Measurements from ENCODE around the gene HECTD1. TPM values are rescaled to one million over a fixed set of nuclear protein-coding genes. Genes with fewer than 3 reads are reported as not detected.

The HECTD1 gene
- total RNA-seq, 2 experiments from 2014 or later, result 90.3 to 126 TPM

GRCh38 chr14:31212893-31213292, 5.3 kb upstream of the HECTD1 start:
- Histone ChIP-seq H4K20me1 (ENCODE audit: insufficient read depth, low read length) (no peaks in the 10 kb centered on the region), H2AFZ (ENCODE audit: low read length) (no peak overlapping the region), H3K4me3 (ENCODE audit: low read depth, low read length, poor library complexity, severe bottlenecking) (no peak overlapping the region), H3K27ac (ENCODE audit: low read depth, low read length, poor library complexity, severe bottlenecking) (no peak overlapping the region), H3K4me1 (ENCODE audit: insufficient read depth, low read length, poor library complexity, severe bottlenecking) (peaks cover 14% of the 10 kb centered on the region), H3K4me2 (ENCODE audit: low read length) (no peak overlapping the region), H3K9me2 (ENCODE audit: insufficient read depth, low read length) (no peaks in the 10 kb centered on the region), H3K79me2 (ENCODE audit: insufficient read depth, low read depth, low read length) (no peaks in the 10 kb centered on the region), H3K36me3 (ENCODE audit: insufficient read depth, low read length) (no peaks in the 10 kb centered on the region), H3K9me3 (ENCODE audit: low read length) (no peaks in the 10 kb centered on the region)
- intact Hi-C loops (cut with micrococcal nuclease; ENCODE audit: unreplicated experiment), result no loop called here
- TF ChIP-seq CTCF (conservative IDR thresholded peaks at IDR 0.05; ENCODE audit: low read length), result no peak
- TF ChIP-seq EZH2phosphoT487 (IDR thresholded peaks at IDR 0.05; ENCODE audit: borderline replicate concordance, low read depth, low read length), result no peak
- ChIA-PET POLR2A (no interaction called here), CTCF (ENCODE audit: unreplicated experiment) (no interaction called here)
- no TSS peak for BruUV-seq (replicated peaks)
- no peak for DNase-seq (ENCODE audit: low spot score)

GRCh38 chr14:31209605-31210004, 2.0 kb upstream of the HECTD1 start:
- Histone ChIP-seq H4K20me1 (ENCODE audit: insufficient read depth, low read length) (peaks cover 13% of the 10 kb centered on the region), H3K4me3 (ENCODE audit: low read depth, low read length, poor library complexity, severe bottlenecking) (no peak overlapping the region), H3K4me1 (ENCODE audit: insufficient read depth, low read length, poor library complexity, severe bottlenecking) (peaks cover 22% of the 10 kb centered on the region), H2AFZ (ENCODE audit: low read length) (peak overlapping the region; percentile 87), H3K9me2 (ENCODE audit: insufficient read depth, low read length) (no peaks in the 10 kb centered on the region), H3K27ac (ENCODE audit: low read depth, low read length, poor library complexity, severe bottlenecking) (peak overlapping the region; percentile 88), H3K36me3 (ENCODE audit: insufficient read depth, low read length) (peaks cover 13% of the 10 kb centered on the region), H3K9me3 (ENCODE audit: low read length) (no peaks in the 10 kb centered on the region), H3K79me2 (ENCODE audit: insufficient read depth, low read depth, low read length) (peaks cover 26% of the 10 kb centered on the region), H3K4me2 (ENCODE audit: low read length) (peak overlapping the region; percentile 71; the same call in 1 of the 2 replicates)
- intact Hi-C loops (cut with micrococcal nuclease; ENCODE audit: unreplicated experiment), result loop anchor here (2.0 to 5.0 kb wide), 5 partner anchors 182 to 993 kb away; partner anchors contain the start of genes AP4S1, COCH, DTD2 and RNU6-7
- no peak for DNase-seq (ENCODE audit: low spot score)
- ChIA-PET CTCF (ENCODE audit: unreplicated experiment) (interaction anchor here (1.3 kb wide), 1 partner anchor 183 kb away, joined by 3 read pairs; the partner anchor contains the start of gene STRN3), POLR2A (interaction anchor here (0.7 to 1.7 kb wide), 6 partner anchors 15 to 248 kb away, joined by 3 to 5 read pairs (median 4); partner anchors contain the start of gene DTD2)
- TF ChIP-seq CTCF (conservative IDR thresholded peaks at IDR 0.05; ENCODE audit: low read length), result no peak
- no TSS peak for BruUV-seq (replicated peaks)
